ENCODE results near the gene APOL4. TPM values are rescaled to one million over a fixed set of nuclear protein-coding genes. Genes with fewer than 3 reads are reported as not detected.
"Not testable (repeated sequence)": the region's sequence is repeated elsewhere in the genome, so short reads cannot be mapped to it uniquely, and the experiment has no call there.

APOL4 gene
- total and polyA plus RNA-seq, 2 of the 4 experiments (the other 2 are of a cell fraction), result 0.07 TPM; not detected in 1

DNA sequence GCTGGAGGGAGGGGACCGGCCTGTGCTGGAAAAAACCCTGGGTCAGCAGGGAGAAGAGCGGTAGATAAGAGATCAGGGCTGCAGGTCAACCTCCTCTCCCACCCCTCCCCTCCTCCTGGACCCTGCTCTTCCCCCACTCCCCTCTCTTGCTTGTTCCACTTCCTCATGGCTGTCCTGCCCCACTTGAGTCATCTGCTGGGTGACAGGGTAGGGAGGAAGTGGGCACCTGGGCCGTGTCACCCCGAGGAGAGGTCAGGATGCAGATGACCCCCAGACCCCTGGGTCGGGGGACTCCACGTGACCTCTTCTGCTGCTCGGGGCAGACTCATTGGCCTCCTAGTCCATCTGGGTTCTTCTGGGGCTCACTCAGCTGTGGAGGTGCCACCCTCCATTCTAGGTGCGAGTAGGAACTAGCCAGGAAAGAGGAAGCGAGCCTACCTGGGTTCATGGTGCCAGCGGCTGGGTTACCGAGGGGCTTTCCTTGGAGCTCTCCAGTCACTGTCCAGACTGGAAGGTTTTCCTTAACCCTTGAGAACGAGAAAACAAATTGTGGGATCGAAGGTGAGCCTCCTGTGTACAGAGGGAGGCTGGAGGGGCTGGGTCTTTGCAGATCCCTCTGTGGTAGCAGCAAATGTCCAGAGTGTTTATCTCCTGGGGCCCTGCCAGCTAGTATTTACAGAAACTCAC is 31.2 kb upstream of the APOL4 start:
- no peak overlapping the region for H4K5ac ChIP-seq (ENCODE audit: low read depth, low read length)
- H4K20me1 ChIP-seq (ENCODE audit: insufficient read depth, low read length), result peaks cover 8% of the 10 kb centered on the region; the same call in 1 of the 2 replicates
- no TSS peak for BruUV-seq (replicated peaks)
- peaks cover 20% of the 10 kb centered on the region for H3K9me1 ChIP-seq (ENCODE audit: insufficient read depth, low read length)
- no peak overlapping the region for H2BK120ac ChIP-seq (ENCODE audit: low read depth, low read length)
- H2BK20ac ChIP-seq (ENCODE audit: low read depth, low read length), result no peak overlapping the region
- H3K36me3 ChIP-seq (ENCODE audit: control insufficient read depth, insufficient read depth, low read length), result peaks cover 35% of the 10 kb centered on the region
- no peak overlapping the region for H3K18ac ChIP-seq (ENCODE audit: low read depth, low read length)
- H3K9me3 ChIP-seq (ENCODE audit: control insufficient read depth, insufficient read depth, low read length), result no peaks in the 10 kb centered on the region
- 95% methylated on average over 4 of the region's 13 CpGs; no CpG with 5 or more reads in 1 of the 2 experiments for WGBS, 2 experiments (ENCODE audit: extremely low coverage in 2 of 2, insufficient read length in 1 of 2)
- ChIA-PET CTCF (no interaction called here), POLR2A (ENCODE audit: unreplicated experiment) (no interaction called here)
- H3K14ac ChIP-seq (replicated peaks; ENCODE audit: low read depth, low read length), result no peak overlapping the region
- H3K4me2 ChIP-seq (ENCODE audit: low read depth, low read length), result no peak overlapping the region
- peaks cover 12% of the 10 kb centered on the region for H3K4me1 ChIP-seq (ENCODE audit: control insufficient read depth, insufficient read depth, low read length)
- H3K4ac ChIP-seq (ENCODE audit: low read depth, low read length), result no peak overlapping the region
- no peak for ATAC-seq (ENCODE audit: low read depth)
- H3K27me3 ChIP-seq (ENCODE audit: control insufficient read depth, insufficient read depth, low read length), result no peaks in the 10 kb centered on the region
- no peak overlapping the region for H4K8ac ChIP-seq (ENCODE audit: low read depth in 2 of 2, low read length in 2 of 2)
- H3K79me1 ChIP-seq (ENCODE audit: low read depth in 1 of 2, low read length in 2 of 2), result peaks cover 4 to 34% of the 10 kb centered on the region in 2 experiments
- H2AK5ac ChIP-seq (ENCODE audit: low read depth, low read length), result no peak overlapping the region
- H2BK5ac ChIP-seq (ENCODE audit: low read depth, low read length, poor library complexity, severe bottlenecking), result no peak overlapping the region
- in situ Hi-C loops (cut with MboI; ENCODE audit: low sequenced_read_pairs), result no loop called here
- H3K56ac ChIP-seq (ENCODE audit: extremely low read depth, insufficient read depth, low read length), result no peak overlapping the region
- H3K27ac ChIP-seq (ENCODE audit: insufficient read depth, low read length), result no peak overlapping the region
- intact Hi-C loops (cut with micrococcal nuclease), result no loop called here
- no peak overlapping the region for H3K9ac ChIP-seq (ENCODE audit: low read depth, low read length)
- DNase-seq, result no peak
- no peak overlapping the region for H2BK15ac ChIP-seq (ENCODE audit: low read depth, low read length)
- no peak overlapping the region for H3K23ac ChIP-seq (ENCODE audit: low read depth, low read length)
- no peak overlapping the region for H3K4me3 ChIP-seq (ENCODE audit: insufficient read depth, low read depth, low read length)
- H2AFZ ChIP-seq (replicated peaks; ENCODE audit: low read length, poor library complexity), result no peak overlapping the region
- no peak overlapping the region for H2AK9ac ChIP-seq (replicated peaks; ENCODE audit: low read depth, low read length, poor library complexity)
- dilution Hi-C loops (cut with HindIII; ENCODE audit: low sequenced_read_pairs, unreplicated experiment), result no loop called here
- no peak overlapping the region for H4K91ac ChIP-seq (ENCODE audit: insufficient read depth, low read depth, low read length)
- TF ChIP-seq RAD21 (IDR thresholded peaks at IDR 0.05; ENCODE audit: low read length), result no peak
- no peak for TF ChIP-seq RFX5 (IDR thresholded peaks at IDR 0.05; ENCODE audit: low read depth, low read length)

DNA sequence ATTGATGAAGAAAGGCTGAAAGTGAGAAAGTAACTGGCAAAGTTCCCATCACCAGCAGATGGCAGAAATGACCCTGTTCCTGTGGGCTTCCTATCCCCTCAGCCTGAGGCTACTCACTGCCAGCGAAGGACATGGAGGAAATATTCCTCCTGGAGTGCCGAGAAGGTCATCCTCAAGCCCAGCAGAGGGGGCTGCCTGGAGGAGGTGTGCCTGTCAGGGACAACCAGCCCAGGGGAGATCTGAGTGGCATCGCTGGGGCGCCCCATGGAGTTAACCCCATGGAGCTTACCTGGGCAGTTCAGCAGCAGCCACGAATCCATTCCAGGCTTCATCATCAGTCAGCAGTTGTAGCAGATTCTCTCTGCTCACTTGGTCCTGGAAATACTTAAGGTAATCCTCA is 29.4 kb upstream of the APOL4 start:
- H3K9ac ChIP-seq (ENCODE audit: low read depth, low read length); H4K20me1 ChIP-seq (ENCODE audit: insufficient read depth, low read length); H3K23ac ChIP-seq (ENCODE audit: low read depth, low read length); in situ Hi-C loops (cut with MboI; ENCODE audit: low sequenced_read_pairs); H3K56ac ChIP-seq (ENCODE audit: extremely low read depth, insufficient read depth, low read length); H3K27me3 ChIP-seq (ENCODE audit: control insufficient read depth, insufficient read depth, low read length); dilution Hi-C loops (cut with HindIII; ENCODE audit: low sequenced_read_pairs, unreplicated experiment); H2BK15ac ChIP-seq (ENCODE audit: low read depth, low read length); H2BK20ac ChIP-seq (ENCODE audit: low read depth, low read length); H3K4ac ChIP-seq (ENCODE audit: low read depth, low read length); H3K9me1 ChIP-seq (ENCODE audit: insufficient read depth, low read length); H4K5ac ChIP-seq (ENCODE audit: low read depth, low read length); H3K27ac ChIP-seq (ENCODE audit: insufficient read depth, low read length); intact Hi-C loops (cut with micrococcal nuclease); H2AK5ac ChIP-seq (ENCODE audit: low read depth, low read length); H3K4me1 ChIP-seq (ENCODE audit: control insufficient read depth, insufficient read depth, low read length); BruUV-seq (replicated peaks); H3K4me2 ChIP-seq (ENCODE audit: low read depth, low read length); H3K9me3 ChIP-seq (ENCODE audit: control insufficient read depth, insufficient read depth, low read length); H4K8ac ChIP-seq (ENCODE audit: low read depth in 2 of 2, low read length in 2 of 2); DNase-seq; CTCF ChIA-PET; ATAC-seq (ENCODE audit: low read depth); H3K14ac ChIP-seq (replicated peaks; ENCODE audit: low read depth, low read length); H2BK120ac ChIP-seq (ENCODE audit: low read depth, low read length); H4K91ac ChIP-seq (ENCODE audit: insufficient read depth, low read depth, low read length); H2AFZ ChIP-seq (replicated peaks; ENCODE audit: low read length, poor library complexity); POLR2A ChIA-PET (ENCODE audit: unreplicated experiment); H3K4me3 ChIP-seq (ENCODE audit: insufficient read depth, low read depth, low read length); H3K18ac ChIP-seq (ENCODE audit: low read depth, low read length); H2BK5ac ChIP-seq (ENCODE audit: low read depth, low read length, poor library complexity, severe bottlenecking); H2AK9ac ChIP-seq (replicated peaks; ENCODE audit: low read depth, low read length, poor library complexity): not testable (repeated sequence)
- WGBS, 2 experiments (ENCODE audit: extremely low coverage in 2 of 2, insufficient read length in 1 of 2), result no CpG with 5 or more reads among the region's 5 CpGs
- Histone ChIP-seq H3K36me3 (ENCODE audit: control insufficient read depth, insufficient read depth, low read length) (peaks cover 37% of the 10 kb centered on the region), H3K79me1 (ENCODE audit: low read depth in 1 of 2, low read length in 2 of 2) (peaks cover 4 to 20% of the 10 kb centered on the region in 2 experiments; a peak in 3 of 4 replicates)
